Neural cell (in vitro differentiated cells): Measurements from ENCODE around the gene PREX1. TPM values are rescaled to one million over a fixed set of nuclear protein-coding genes. Genes with fewer than 3 reads are reported as not detected.

Source experiments
- H2AFZ ChIP-seq: fragments of 200-600, 300-800 bp; sonication (generic), shearing (Covaris generic); 2 replicates; pipeline ENCODE4 v1.6.0; 2014; ENCODE audit warnings: low read depth, mild to moderate bottlenecking, antibody characterized with exemption, low read length, moderate library complexity
- H3F3A ChIP-seq: fragments of 200-600 bp; shearing (Covaris generic); 2 replicates; pipeline ENCODE4 v1.6.1; 2016; ENCODE audit warnings: mild to moderate bottlenecking, moderate library complexity, mixed read lengths, antibody characterized with exemption, low read length; ENCODE audit not compliant: insufficient read depth, poor library complexity, severe bottlenecking
- H3K27ac ChIP-seq: fragments of 200-600, 300-800 bp; sonication (generic), shearing (Covaris generic); 2 replicates; pipeline ENCODE4 v1.5.1; 2014; ENCODE audit warnings: mild to moderate bottlenecking, low read length, moderate library complexity
- H3K27me3 ChIP-seq: fragments of 300-800, 200-600 bp; sonication (generic), shearing (Covaris generic); 2 replicates; pipeline ENCODE4 v1.6.0; 2014; ENCODE audit warnings: mild to moderate bottlenecking, low read depth, low read length, moderate library complexity; ENCODE audit not compliant: insufficient read depth
- H3K36me3 ChIP-seq: fragments of 300-800, 200-600 bp; sonication (generic), shearing (Covaris generic); 2 replicates; pipeline ENCODE4 v1.5.1; 2014; ENCODE audit warnings: mild to moderate bottlenecking, antibody characterized with exemption, low read length, moderate library complexity; ENCODE audit not compliant: insufficient read depth
- H3K4me2 ChIP-seq: fragments of 300-800, 200-600 bp; sonication (generic), shearing (Covaris generic); 2 replicates; pipeline ENCODE4 v1.6.0; 2014; ENCODE audit warnings: mild to moderate bottlenecking, low read length
- H3K4me3 ChIP-seq: fragments of 300-800, 200-600 bp; sonication (generic), shearing (Covaris generic); 2 replicates; pipeline ENCODE4 v1.5.1; 2014; ENCODE audit warnings: mild to moderate bottlenecking, low read length, moderate library complexity
- H3K79me2 ChIP-seq: fragments of 200-600 bp; shearing (Covaris generic); replicated peaks from 2 replicates; pipeline ENCODE4 v1.6.0; 2014; ENCODE audit warnings: mild to moderate bottlenecking, low read length, moderate library complexity; ENCODE audit not compliant: insufficient read depth
- H3K9ac ChIP-seq: fragments of 300-800, 200-600 bp; sonication (generic), shearing (Covaris generic); 2 replicates; pipeline ENCODE4 v1.6.1; 2016; ENCODE audit warnings: mild to moderate bottlenecking, low read length, mixed read lengths
- H3K9me2 ChIP-seq: fragments of 200-600 bp; shearing (Covaris generic); 2 replicates; pipeline ENCODE4 v1.6.1; 2016; ENCODE audit warnings: mild to moderate bottlenecking, low read length, mixed read lengths; ENCODE audit not compliant: insufficient read depth
- H3K9me3 ChIP-seq: fragments of 200-600, 300-800 bp; sonication (generic), shearing (Covaris generic); 2 replicates; pipeline ENCODE4 v1.6.1; 2016; ENCODE audit warnings: mild to moderate bottlenecking, mixed run types, low read length, moderate library complexity, mixed read lengths
- H4K20me1 ChIP-seq: fragments of 200-600 bp; shearing (Covaris generic); 2 replicates; pipeline ENCODE4 v1.6.1; 2016; ENCODE audit warnings: mild to moderate bottlenecking, mixed run types; ENCODE audit not compliant: insufficient read depth
- CTCF ChIP-seq: fragments of 450-650 bp; IDR thresholded peaks from 2 replicates; pipeline ENCODE4 v1.5.1; 2014; ENCODE audit warnings: antibody characterized with exemption, mild to moderate bottlenecking, moderate library complexity; ENCODE audit not compliant: poor library complexity, severe bottlenecking
- EP300 ChIP-seq: fragments of 450-650 bp; conservative IDR thresholded peaks from 2 replicates; pipeline ENCODE4 v1.6.1; 2014; ENCODE audit warnings: antibody characterized with exemption, mild to moderate bottlenecking, moderate library complexity; ENCODE audit not compliant: poor library complexity, severe bottlenecking
- EZH2 ChIP-seq: fragments of 200-600, 300-800 bp; shearing (Covaris generic), sonication (generic); IDR thresholded peaks from 2 replicates; pipeline ENCODE4 v1.6.1; 2014; ENCODE audit warnings: antibody characterized with exemption, low read length, borderline replicate concordance, mild to moderate bottlenecking; ENCODE audit not compliant: insufficient read depth, poor library complexity, severe bottlenecking
- MXI1 ChIP-seq: fragments of 450-650 bp; conservative IDR thresholded peaks from 2 replicates; pipeline ENCODE4 v1.6.1; 2014; ENCODE audit warnings: antibody characterized with exemption, mild to moderate bottlenecking; ENCODE audit not compliant: poor library complexity, severe bottlenecking
- POLR2AphosphoS5 ChIP-seq: IDR thresholded peaks from 2 replicates; pipeline ENCODE4 v1.6.1; 2012
- RAD21 ChIP-seq: fragments of 450-650 bp; conservative IDR thresholded peaks from 2 replicates; pipeline ENCODE4 v1.6.1; 2014; ENCODE audit warnings: antibody characterized with exemption, mild to moderate bottlenecking, moderate library complexity
- REST ChIP-seq: IDR thresholded peaks from 2 replicates; pipeline ENCODE4 v1.6.1; 2012; ENCODE audit warnings: borderline replicate concordance
- SMC3 ChIP-seq: fragments of 450-650 bp; conservative IDR thresholded peaks from 2 replicates; pipeline ENCODE4 v1.6.1; 2014; ENCODE audit warnings: antibody characterized with exemption, mild to moderate bottlenecking, moderate library complexity; ENCODE audit not compliant: poor library complexity
- TAF1 ChIP-seq: IDR thresholded peaks from 2 replicates; pipeline ENCODE4 v1.6.1; 2012; ENCODE audit warnings: low read depth
- polyA plus RNA-seq: library from polyadenylated mRNA; depleted of rRNA; stranded (reverse); fragments of >200 nt; gene quantifications from 2 replicates; pipeline ENCODE4 v1.2.3, GENCODE V29; 2014

Gene PREX1
- polyA plus RNA-seq, 1 donor from 2014 or later = 0.06 TPM

- H3F3A ChIP-seq = no peaks in the 10 kb centered on the region
- H3K27ac ChIP-seq = no peak overlapping the region
- H3K27me3 ChIP-seq = no peaks in the 10 kb centered on the region
- no peaks in the 10 kb centered on the region for H3K36me3 ChIP-seq
- no peak overlapping the region for H2AFZ ChIP-seq
- no peaks in the 10 kb centered on the region for H3K9me3 ChIP-seq
- no peak for TF ChIP-seq REST
- no peak for TF ChIP-seq TAF1
- TF ChIP-seq EP300 = no peak
- no peak for TF ChIP-seq EZH2
- no peak for TF ChIP-seq SMC3
- no peak for TF ChIP-seq RAD21
- no peak for TF ChIP-seq POLR2AphosphoS5
- no peak for TF ChIP-seq CTCF
- no peak for TF ChIP-seq MXI1
- H3K4me3 ChIP-seq = no peak overlapping the region
- no peak overlapping the region for H3K4me2 ChIP-seq
- H3K79me2 ChIP-seq = no peaks in the 10 kb centered on the region
- H4K20me1 ChIP-seq = no peaks in the 10 kb centered on the region
- no peaks in the 10 kb centered on the region for H3K9me2 ChIP-seq
- H3K9ac ChIP-seq = no peak overlapping the region
Observed at GRCh38 chr20:48866936-48867335, 39.1 kb upstream of the PREX1 start.

- Histone ChIP-seq H3K9ac (no peak overlapping the region), H3K79me2 (no peaks in the 10 kb centered on the region), H3K9me3 (no peaks in the 10 kb centered on the region), H3K27me3 (no peaks in the 10 kb centered on the region), H3F3A (no peaks in the 10 kb centered on the region), H4K20me1 (no peaks in the 10 kb centered on the region), H3K9me2 (no peaks in the 10 kb centered on the region), H3K36me3 (no peaks in the 10 kb centered on the region), H3K4me3 (no peak overlapping the region), H3K4me2 (no peak overlapping the region), H2AFZ (no peak overlapping the region), H3K27ac (no peak overlapping the region)
- TF ChIP-seq SMC3 = no peak
- no peak for TF ChIP-seq POLR2AphosphoS5
- no peak for TF ChIP-seq RAD21
- TF ChIP-seq EZH2 = no peak
- TF ChIP-seq MXI1 = no peak
- TF ChIP-seq EP300 = no peak
- no peak for TF ChIP-seq CTCF
- TF ChIP-seq TAF1 = no peak
- no peak for TF ChIP-seq REST
Observed at GRCh38 chr20:48864738-48865318, 37.0 kb upstream of the PREX1 start.
